Middle frontal gyrus (tissue), 1 donor: ENCODE measurements around the gene ANKRD40CL.
A peak's percentile ranks its signal among the peaks of the same experiment; 100 is the strongest.

Experiments used
- DNase-seq: peaks from one replicate; pipeline ENCODE4 v3.0.0-alpha.2; 2015; ENCODE audit warnings: low spot score; ENCODE audit errors: extremely low spot score

The ANKRD40CL gene

GRCh38 chr17:50719144-50719923 is 48.0 kb downstream of the ANKRD40CL start, which contains the start of gene LUC7L3:
LUC7L3 (plus strand) TSS chr17:50719603; CDS start chr17:50719733, 130 bp downstream.
- peak; percentile 90 for DNase-seq

- no peak for DNase-seq
Observed at GRCh38 chr17:50715471-50715870, 51.8 kb downstream of the ANKRD40CL start.

GRCh38 chr17:50712641-50713040 is 54.7 kb downstream of the ANKRD40CL start:
- DNase-seq = no peak
